Activated CD4-positive, CD25-positive, alpha-beta regulatory T cell (primary cell): ENCODE results near the gene ALDH3B2.
"Not testable (repeated sequence)": the region's sequence is repeated elsewhere in the genome, so short reads cannot be mapped to it uniquely, and the experiment has no call there.

Source experiments
- DNase-seq, 4 experiments: peaks; one replicate each; lab custom pipeline; 2025; lab: John Stamatoyannopoulos, UW

Gene ALDH3B2

DNA sequence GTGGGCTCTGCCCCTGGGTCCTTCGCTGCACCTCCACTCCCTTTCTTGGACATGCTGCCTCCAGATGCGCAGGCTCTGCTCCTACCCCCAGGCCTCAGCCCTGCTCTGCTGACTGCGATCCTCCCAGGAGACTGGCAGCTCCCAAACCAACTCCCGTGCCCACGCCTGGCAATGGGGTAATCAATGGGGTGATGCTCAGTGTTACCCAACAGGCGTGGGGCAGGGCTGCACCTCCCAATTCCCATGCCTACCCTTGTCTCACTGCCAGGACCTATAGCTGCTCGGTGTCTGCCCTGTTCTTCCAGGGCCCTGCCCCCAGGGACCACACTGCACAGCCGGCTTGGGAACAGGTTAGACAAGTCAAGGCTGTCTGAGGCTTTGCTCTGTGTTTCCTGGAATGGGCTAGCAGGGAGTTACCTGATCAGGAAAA is at the start of gene ALDH3B2:
Gene ALDH3B2 (minus strand): TSS at position 182 of the 430 bp plus-strand sequence. CDS start 7,688 bp downstream, outside the sequence.
- DNase-seq, result no peak

DNA sequence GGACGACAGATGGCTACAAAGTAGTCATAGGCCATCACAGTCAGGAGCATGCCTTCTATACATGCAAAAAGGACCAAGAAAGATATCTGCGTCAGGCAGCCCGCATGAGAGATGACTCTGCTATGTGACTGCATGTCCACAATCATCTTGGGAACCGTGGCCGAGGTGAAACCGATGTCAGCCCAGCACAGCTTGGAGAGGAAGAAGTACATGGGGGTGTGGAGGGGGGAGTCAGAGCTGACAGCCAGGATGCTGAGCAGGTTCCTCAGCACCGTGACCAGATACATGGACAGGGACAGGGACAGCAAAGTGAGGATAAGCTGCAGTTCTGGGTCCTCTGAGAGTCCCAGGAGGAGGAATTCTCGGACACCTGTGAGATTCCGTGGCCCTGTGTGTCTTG is 48.6 kb upstream of the ALDH3B2 start:
- not testable (repeated sequence) for DNase-seq

GRCh38 chr11:67716226-67716625 is 41.8 kb upstream of the ALDH3B2 start:
- DNase-seq, result not testable (repeated sequence)

- not testable (repeated sequence) for DNase-seq
Observed at GRCh38 chr11:67715801-67716200, 41.4 kb upstream of the ALDH3B2 start.

DNA sequence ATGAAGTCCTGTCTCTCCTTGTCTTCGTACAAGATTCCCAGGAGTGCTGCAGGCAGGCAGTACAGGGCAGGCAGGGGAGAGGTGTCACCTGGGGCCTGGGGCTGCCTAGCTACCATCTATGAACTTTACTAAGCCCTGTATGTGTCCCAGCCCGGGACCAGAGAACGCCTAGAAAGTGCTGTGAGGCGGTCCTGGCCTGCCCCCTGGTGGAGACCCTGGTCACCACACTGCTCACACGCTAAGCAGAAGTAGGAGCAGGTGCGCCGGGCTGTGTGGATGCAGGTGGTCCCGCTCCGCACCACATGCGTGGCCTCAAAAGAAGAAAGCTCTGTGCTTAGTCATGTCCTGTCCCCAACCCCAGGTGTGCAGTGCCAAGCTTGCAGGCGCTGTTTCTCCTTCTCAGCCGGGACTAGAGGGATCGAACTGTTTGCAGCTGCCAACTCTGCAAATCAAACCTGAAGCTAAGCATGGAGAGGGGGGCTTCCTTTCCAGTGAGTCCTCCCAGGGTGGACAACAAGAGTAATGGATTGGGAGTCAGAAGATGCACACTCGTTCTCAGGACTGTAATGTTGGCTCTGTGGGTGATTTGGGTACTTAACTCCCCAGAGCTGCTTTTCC is 39.6 kb upstream of the ALDH3B2 start:
- DNase-seq, result not testable (repeated sequence)

DNA sequence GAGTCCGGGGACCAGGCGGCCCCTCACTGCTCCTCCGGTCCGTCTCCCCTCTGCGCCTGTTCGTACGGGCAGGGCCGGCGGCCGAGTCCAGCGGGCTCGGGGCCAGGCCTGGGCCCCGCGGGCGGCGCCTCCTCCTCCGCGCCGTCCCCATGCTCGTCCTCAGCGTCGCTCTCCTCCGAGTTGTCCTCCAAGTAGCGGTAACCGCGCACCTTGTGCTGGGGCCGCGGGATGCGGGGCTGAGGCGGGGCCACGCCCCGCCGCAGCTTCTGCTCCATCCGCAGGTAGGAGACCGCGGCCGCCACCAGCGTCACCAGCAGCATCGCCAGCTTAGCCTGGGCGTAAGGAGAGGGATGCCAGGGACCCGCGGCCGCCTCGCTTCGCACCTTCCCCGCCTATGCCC is 37.3 kb upstream of the ALDH3B2 start:
- not testable (repeated sequence) for DNase-seq

DNA sequence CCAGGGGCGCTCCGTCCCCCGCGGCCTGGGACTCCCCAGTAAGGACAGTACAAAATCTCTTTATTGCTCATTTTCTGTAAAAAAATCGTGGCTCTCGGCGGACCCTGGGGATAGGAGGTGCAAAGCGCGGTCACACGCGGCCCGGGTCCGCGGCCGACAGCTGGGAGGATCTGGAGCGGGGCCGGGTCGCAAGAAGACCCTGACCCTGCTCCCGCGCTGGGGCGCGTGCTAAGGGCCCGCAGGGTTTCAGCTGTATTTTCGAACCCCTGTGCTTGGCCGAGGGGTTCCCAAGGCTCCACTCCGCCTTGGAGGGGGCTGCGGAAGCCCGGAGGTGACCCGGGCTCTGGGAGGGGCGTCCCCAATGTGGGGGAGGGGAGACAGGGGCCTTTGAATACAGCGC is 36.8 kb upstream of the ALDH3B2 start:
- DNase-seq, result not testable (repeated sequence)

- DNase-seq, result not testable (repeated sequence)
Observed at GRCh38 chr11:67709806-67710205, 35.4 kb upstream of the ALDH3B2 start.

DNA sequence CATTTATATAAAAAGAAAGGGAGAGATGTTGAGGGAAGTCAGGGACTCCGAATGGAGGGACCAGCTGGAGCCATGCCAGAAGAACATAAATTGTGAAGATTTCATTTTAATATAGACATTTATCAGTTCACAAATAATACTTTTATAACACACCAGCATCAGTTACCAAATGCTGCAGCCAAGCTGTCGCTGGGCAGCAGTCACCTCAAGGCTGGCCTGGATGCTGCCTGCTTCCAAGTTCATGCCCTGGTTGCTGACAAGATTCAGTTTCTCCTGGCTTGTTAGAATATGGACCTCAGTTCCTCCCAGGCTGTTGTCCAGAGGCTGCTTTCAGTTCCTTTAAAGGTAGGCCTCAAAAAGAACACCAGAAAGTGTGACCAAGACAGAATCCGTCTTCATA is 30.8 kb upstream of the ALDH3B2 start:
- no peak for DNase-seq

- no peak for DNase-seq
Observed at GRCh38 chr11:67704524-67704923, 30.1 kb upstream of the ALDH3B2 start.

GRCh38 chr11:67703709-67704108 is 29.3 kb upstream of the ALDH3B2 start:
- not testable (repeated sequence) for DNase-seq

DNA sequence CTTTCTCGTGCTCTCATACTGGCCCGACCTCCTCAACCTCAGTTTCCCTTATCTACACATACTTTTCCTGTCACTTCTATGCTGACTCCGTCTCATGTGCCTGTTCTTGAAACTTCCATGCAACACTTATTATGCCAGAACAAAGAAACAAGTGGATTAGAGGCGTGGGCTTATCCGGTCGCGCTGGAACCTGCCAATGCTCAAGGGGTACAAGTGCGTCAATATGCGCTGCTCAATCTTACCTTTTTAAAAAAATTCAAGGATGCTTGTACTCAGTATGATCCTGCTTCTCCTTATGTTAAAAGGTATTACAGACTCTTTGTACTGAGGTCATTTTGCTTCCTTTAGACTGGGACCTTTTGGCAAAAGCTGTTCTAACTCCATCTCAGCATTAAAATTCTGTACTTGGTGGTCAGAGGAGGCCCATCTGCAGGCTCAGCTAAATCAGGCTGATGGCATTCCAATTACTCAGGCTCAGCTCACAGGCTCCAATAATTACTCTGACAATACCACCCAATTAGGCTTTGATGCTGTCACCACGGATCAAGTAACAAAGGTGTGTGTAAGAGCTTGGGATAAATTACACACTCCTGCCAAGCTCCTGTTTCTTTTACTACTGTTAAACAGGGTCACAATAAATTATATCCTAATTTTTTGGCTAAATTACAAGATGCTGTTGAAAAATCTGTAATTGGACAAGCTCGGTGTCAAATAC is 26.3 kb upstream of the ALDH3B2 start:
- DNase-seq, result no peak

GRCh38 chr11:67700141-67700540 is 25.7 kb upstream of the ALDH3B2 start:
- DNase-seq, result no peak

DNA sequence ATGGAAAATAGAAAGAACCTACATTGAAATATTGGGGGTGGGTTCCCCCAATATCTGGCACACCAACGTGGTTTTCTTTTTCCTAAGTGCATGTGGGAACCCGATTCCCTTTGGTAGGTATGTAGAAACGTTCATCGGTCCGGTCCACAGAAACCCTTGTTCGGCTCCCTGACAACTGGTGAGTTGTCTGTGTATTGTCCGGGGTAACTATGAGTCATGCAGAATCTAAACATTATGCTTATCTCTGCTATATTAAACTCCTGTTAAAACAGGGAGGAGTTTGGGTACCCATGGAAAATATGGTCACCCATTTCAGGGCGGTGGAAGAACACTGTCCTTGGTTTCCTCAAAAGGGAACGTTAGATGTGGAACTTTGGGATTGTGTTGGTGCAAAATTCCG is 25.1 kb upstream of the ALDH3B2 start:
- DNase-seq, result no peak

GRCh38 chr11:67698247-67698646 is 23.8 kb upstream of the ALDH3B2 start:
- DNase-seq, result no peak

DNA sequence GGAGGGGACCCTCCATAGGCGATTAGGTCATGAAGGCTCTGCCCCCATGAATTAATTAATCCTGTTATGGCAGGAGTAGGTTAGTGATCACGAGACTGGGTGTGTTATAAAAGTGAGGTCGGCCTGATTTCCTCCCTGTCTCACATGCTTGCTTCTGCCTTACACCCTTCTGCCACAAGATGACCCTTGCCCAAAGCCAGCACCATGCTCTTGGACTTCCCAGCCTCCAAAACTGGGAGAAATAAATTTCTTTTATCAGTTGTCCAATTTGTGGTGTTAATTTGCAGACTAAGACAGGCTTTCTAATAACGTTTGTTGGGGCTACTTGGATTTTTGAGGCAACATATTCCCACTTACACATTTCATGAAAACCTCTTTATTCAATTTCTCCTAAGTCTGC is 23.4 kb upstream of the ALDH3B2 start:
- no peak for DNase-seq

GRCh38 chr11:67696998-67697397 is 22.6 kb upstream of the ALDH3B2 start:
- DNase-seq, result no peak

- DNase-seq, result no peak
Observed at GRCh38 chr11:67695606-67696005, 21.2 kb upstream of the ALDH3B2 start.

DNA sequence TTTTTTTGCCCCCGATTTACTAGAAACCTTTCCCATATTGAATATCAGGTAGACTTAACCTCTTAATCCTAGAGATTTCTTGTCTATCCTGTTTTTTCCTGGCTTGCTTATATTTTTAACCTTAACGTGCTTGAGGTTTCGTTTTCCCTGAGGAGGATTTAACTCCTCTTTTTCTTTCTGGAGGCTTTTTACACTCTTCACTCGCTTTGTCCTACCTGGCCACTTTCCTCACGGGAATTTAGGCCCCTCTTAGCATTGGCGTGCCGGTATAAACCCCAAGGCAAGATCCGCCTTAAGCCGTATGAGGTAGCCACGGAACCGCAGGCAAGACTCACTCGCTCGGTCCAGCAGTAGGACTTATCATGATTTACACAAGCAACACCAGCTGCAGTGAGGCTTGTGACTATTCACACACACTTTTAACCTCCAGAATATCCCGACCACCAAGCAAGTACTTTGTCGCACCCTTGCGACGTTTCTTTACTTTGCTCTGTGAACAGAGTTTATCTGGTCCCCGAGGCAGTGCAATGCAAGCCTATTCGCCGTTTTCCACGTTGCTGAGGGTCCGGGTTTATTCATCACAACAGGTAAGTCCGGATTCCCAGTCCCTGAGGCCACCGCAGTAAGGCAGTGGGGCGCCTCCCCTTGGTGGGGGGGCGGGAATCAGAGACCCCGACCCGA is 20.6 kb upstream of the ALDH3B2 start:
- DNase-seq, result no peak

DNA sequence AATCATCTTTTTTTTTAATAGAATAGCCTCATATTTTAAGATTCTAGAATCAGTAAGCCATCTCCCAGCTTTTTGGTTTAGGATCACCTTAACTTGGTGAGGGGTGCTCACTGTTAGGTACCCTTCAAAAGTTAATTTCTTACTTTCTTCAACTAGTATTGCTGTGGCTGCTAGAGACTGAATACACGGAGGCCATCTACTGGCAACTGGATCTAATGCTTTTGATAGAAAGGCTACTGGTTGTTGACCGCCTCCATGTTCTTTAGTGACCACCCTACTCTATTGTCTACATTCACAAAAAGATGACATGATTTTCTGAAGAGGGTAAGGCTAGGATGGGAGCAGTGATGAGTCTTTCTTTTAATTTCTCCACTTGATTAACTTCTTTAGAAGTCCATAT is 16.7 kb upstream of the ALDH3B2 start:
- no peak for DNase-seq

GRCh38 chr11:67689178-67689577 is 14.8 kb upstream of the ALDH3B2 start:
- no peak for DNase-seq

- no peak for DNase-seq
Observed at GRCh38 chr11:67687986-67688385, 13.6 kb upstream of the ALDH3B2 start.
